B cell (primary cell): Measurements from ENCODE around the gene SLC7A11. TPM values are rescaled to one million over a fixed set of nuclear protein-coding genes. Genes with fewer than 3 reads are reported as not detected.

ENCODE experiments used
- ATAC-seq: fragments of 200-7000 bp; cut with Tn5 transposase; one replicate; pipeline ENCODE4 v1.10.0; 2021; ENCODE audit warnings: low read depth, mild to moderate bottlenecking, moderate number of reproducible peaks, moderate library complexity
- CTCF ChIA-PET: fragments of 350-600 bp; sonication (Branson Sonifier 250); formaldehyde crosslinking; loops from one replicate; lab custom pipeline; 2021; ENCODE audit warnings: antibody characterized with exemption, inconsistent platforms; lab: Charles Lee
- POLR2A ChIA-PET: fragments of 350-600 bp; sonication (Branson Sonifier 250); formaldehyde crosslinking; loops from one replicate; lab custom pipeline; 2021; ENCODE audit warnings: antibody characterized with exemption; lab: Charles Lee
- DNase-seq: peaks from one replicate; pipeline ENCODE4 v3.0.0; 2013
- H2AFZ ChIP-seq: 2 replicates; pipeline ENCODE4 v1.6.1; 2012; ENCODE audit warnings: mild to moderate bottlenecking, low read depth, low read length; ENCODE audit not compliant: insufficient read depth, poor library complexity, severe bottlenecking
- H3K27ac ChIP-seq, 2 donors: 1 replicate in 1 of 2; 2 replicates in 1 of 2; pipeline ENCODE4 v1.5.1; 2012 to 2013; ENCODE audit warnings: low read length in 2 of 2, mild to moderate bottlenecking in 2 of 2, moderate library complexity in 1 of 2
- H3K27me3 ChIP-seq, 4 experiments: fragments of 200-600 bp in 1 of 4; sonication (generic) in 1 of 4; replicated peaks in 1 of 4; 1 replicate in 2 of 4; 2 replicates in 2 of 4; pipeline versions ENCODE4 v1.6.1 to v1.7.0; 2013 to 2016; ENCODE audit warnings: low read length in 3 of 4, mild to moderate bottlenecking in 2 of 4, mixed read lengths in 1 of 4, moderate library complexity in 1 of 4; ENCODE audit not compliant: insufficient read depth in 4 of 4, control insufficient read depth in 3 of 4; ENCODE audit errors: control extremely low read depth in 1 of 4
- H3K36me3 ChIP-seq, 2 experiments: replicated peaks in 1 of 2; 1 replicate in 1 of 2; 2 replicates in 1 of 2; pipeline versions ENCODE4 v1.6.1 to v1.7.1; 2013; ENCODE audit warnings: low read length in 1 of 2; ENCODE audit not compliant: insufficient read depth in 2 of 2, control insufficient read depth in 1 of 2; ENCODE audit errors: control extremely low read depth in 1 of 2, extremely low read depth in 1 of 2
- H3K4me1 ChIP-seq, 2 donors: fragments of 200-600 bp in 1 of 2; sonication (generic) in 1 of 2; 1 replicate in 1 of 2; 2 replicates in 1 of 2; pipeline versions ENCODE4 v1.5.1 to v1.6.1; 2013 to 2017; ENCODE audit warnings: low read length in 2 of 2; ENCODE audit not compliant: control insufficient read depth in 2 of 2, insufficient read depth in 2 of 2
- H3K4me2 ChIP-seq: replicated peaks from 2 replicates; pipeline ENCODE3; 2012; ENCODE audit warnings: mild to moderate bottlenecking, low read depth, low read length; ENCODE audit not compliant: poor library complexity, severe bottlenecking
- H3K4me3 ChIP-seq, 5 experiments: fragments of 200-600 bp in 1 of 5; sonication (generic) in 1 of 5; 1 replicate in 3 of 5; 2 replicates in 2 of 5; pipeline versions ENCODE4 v1.5.1 to v1.7.0; 2011 to 2016; ENCODE audit warnings: low read length in 4 of 5, mild to moderate bottlenecking in 4 of 5, low read depth in 2 of 5, control low read depth in 1 of 5, moderate library complexity in 1 of 5; ENCODE audit not compliant: insufficient read depth in 1 of 5; ENCODE audit errors: control extremely low read depth in 1 of 5, extremely low read depth in 1 of 5
- H3K79me2 ChIP-seq: fragments of 200-600 bp; sonication (generic); one replicate; pipeline ENCODE4 v1.6.0; 2016; ENCODE audit warnings: low read length; ENCODE audit not compliant: control insufficient read depth, insufficient read depth
- H3K9ac ChIP-seq: fragments of 200-600 bp; sonication (generic); 2 replicates; pipeline ENCODE4 v1.6.1; 2017; ENCODE audit warnings: mild to moderate bottlenecking, low read length, moderate library complexity
- H3K9me3 ChIP-seq, 3 donors: one replicate each; pipeline versions ENCODE4 v1.6.1 to v1.7.1; 2013; ENCODE audit warnings: low read length in 2 of 3; ENCODE audit not compliant: control insufficient read depth in 2 of 3, insufficient read depth in 1 of 3; ENCODE audit errors: control extremely low read depth in 1 of 3
- H4K20me1 ChIP-seq: 2 replicates; pipeline ENCODE4 v1.6.0; 2012; ENCODE audit warnings: mild to moderate bottlenecking, low read length; ENCODE audit not compliant: insufficient read depth, control insufficient read depth, poor library complexity, severe bottlenecking
- H3K27ac Mint-ChIP-seq: one replicate; pipeline ENCODE4 v1.8.0; 2021; ENCODE audit warnings: mixed read lengths
- H3K27me3 Mint-ChIP-seq: one replicate; pipeline ENCODE4 v1.8.0; 2021; ENCODE audit warnings: mixed read lengths
- H3K4me1 Mint-ChIP-seq: one replicate; pipeline ENCODE4 v1.8.0; 2021; ENCODE audit warnings: mixed read lengths
- H3K4me3 Mint-ChIP-seq: one replicate; pipeline ENCODE4 v1.8.0; 2021; ENCODE audit warnings: mixed read lengths
- H3K9me3 Mint-ChIP-seq: one replicate; pipeline ENCODE4 v1.8.0; 2022; ENCODE audit warnings: mixed read lengths; ENCODE audit not compliant: insufficient read depth
- CTCF ChIP-seq: fragments of 200-600 bp; IDR thresholded peaks from one replicate; pipeline ENCODE4 v1.8.0; 2022; ENCODE audit warnings: antibody characterized with exemption, mild to moderate bottlenecking
- EZH2 ChIP-seq: IDR thresholded peaks from 2 replicates; pipeline ENCODE4 v1.6.1; 2012; ENCODE audit warnings: borderline replicate concordance, low read depth, mild to moderate bottlenecking, moderate library complexity, low read length; ENCODE audit not compliant: insufficient read depth, poor library complexity, severe bottlenecking
- WGBS: methylation state at CpG from one replicate; pipeline ENCODE4 v1.1.5; 2013; ENCODE audit warnings: missing lambda C conversion rate; ENCODE audit not compliant: insufficient coverage; 5-methylcytosine and 5-hydroxymethylcytosine counted together
- intact Hi-C: fragments of 100-400 bp; cut with micrococcal nuclease; formaldehyde crosslinking; loops from one replicate; pipeline ENCODE4 v1.10.0; 2022
- polyA plus RNA-seq: library from polyadenylated mRNA; depleted of rRNA; stranded (reverse); fragments of >200 nt; gene quantifications from 2 replicates; pipeline ENCODE4 v1.2.3, GENCODE V29; 2012
- total RNA-seq, 2 donors: library from RNA; stranded (reverse); fragments of 120-200 nt in 1 of 2; gene quantifications; 1 replicate in 1 of 2; 2 replicates in 1 of 2; pipeline versions ENCODE4 v1.2.3 to v1.2.4, GENCODE V29; 2013 to 2022

The SLC7A11 gene
- total and polyA plus RNA-seq, 2 donors (not counting 1 experiment from before 2014, with no cell fraction given) = 0.01 to 0.22 TPM

DNA sequence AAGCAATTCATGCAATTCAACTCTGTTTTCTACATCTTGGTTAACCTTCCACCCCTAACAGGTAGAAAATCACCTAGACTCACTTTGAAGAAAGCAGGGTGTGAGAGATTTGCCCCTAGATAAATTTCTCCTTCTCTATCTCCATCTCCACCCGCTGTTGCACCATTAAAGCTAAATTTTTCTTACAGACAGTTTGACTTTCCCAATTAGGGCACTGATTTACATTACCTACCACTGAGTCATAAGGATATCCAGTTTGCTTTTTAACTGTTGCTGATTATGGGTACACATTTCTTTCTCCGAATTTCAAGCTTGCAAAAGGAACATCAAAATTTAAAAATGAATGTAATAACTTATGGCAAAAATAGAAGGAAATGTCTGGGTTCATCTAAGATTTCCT is 13.0 kb downstream of the SLC7A11 start:
- no peaks in the 10 kb centered on the region for H3K79me2 ChIP-seq
- no CpG with 5 or more reads among the region's 2 CpGs for WGBS

GRCh38 chr4:138226351-138226750 is 15.8 kb downstream of the SLC7A11 start:
- Mint-ChIP-seq H3K27me3 (peaks cover 11% of the 10 kb centered on the region), H3K4me1 (peaks cover 7% of the 10 kb centered on the region)
- no peak overlapping the region for H3K4me2 ChIP-seq

More for the DNA sequence above, 13.0 kb downstream of the SLC7A11 start:
- Histone ChIP-seq H3K9ac (no peak overlapping the region), H4K20me1 (no peaks in the 10 kb centered on the region), H3K4me3 (no peak overlapping the region), H3K4me2 (no peak overlapping the region), H3K27ac (no peak overlapping the region), H2AFZ (no peak overlapping the region), H3K4me1 (no peaks in the 10 kb centered on the region), H3K27me3 (no peaks in the 10 kb centered on the region), H3K36me3 (no peaks in the 10 kb centered on the region), H3K9me3 (no peaks in the 10 kb centered on the region)
- ATAC-seq = no peak
- H3K27me3 Mint-ChIP-seq = peaks cover 5% of the 10 kb centered on the region
- no peak for TF ChIP-seq EZH2
- TF ChIP-seq CTCF = no peak
- no peak overlapping the region for H3K27ac Mint-ChIP-seq
- DNase-seq = no peak
- ChIA-PET POLR2A (interaction anchor here (0.6 kb wide), 1 partner anchor 46 kb away, joined by 3 read pairs; no protein-coding TSS in a partner anchor), CTCF (interaction anchor here (1.0 kb wide), 1 partner anchor 13 kb away, joined by 3 read pairs; the partner anchor contains the start of gene SLC7A11)
- no peaks in the 10 kb centered on the region for H3K4me1 Mint-ChIP-seq
- H3K9me3 Mint-ChIP-seq = no peaks in the 10 kb centered on the region
- intact Hi-C loops = no loop called here
- no peak overlapping the region for H3K4me3 Mint-ChIP-seq

More at GRCh38 chr4:138226351-138226750, 15.8 kb downstream of the SLC7A11 start:
- no peak for DNase-seq
- no peak overlapping the region for H3K27ac Mint-ChIP-seq
- Histone ChIP-seq H3K27me3 (no peaks in the 10 kb centered on the region), H3K9me3 (no peaks in the 10 kb centered on the region), H3K4me1 (no peaks in the 10 kb centered on the region), H4K20me1 (no peaks in the 10 kb centered on the region), H3K36me3 (no peaks in the 10 kb centered on the region), H2AFZ (no peak overlapping the region), H3K9ac (no peak overlapping the region), H3K27ac (no peak overlapping the region), H3K79me2 (no peaks in the 10 kb centered on the region), H3K4me3 (no peak overlapping the region)
- POLR2A ChIA-PET = no interaction called here
- ATAC-seq = no peak
- intact Hi-C loops = no loop called here
- H3K9me3 Mint-ChIP-seq = no peaks in the 10 kb centered on the region
- TF ChIP-seq CTCF = no peak
- no peak for TF ChIP-seq EZH2
- no peak overlapping the region for H3K4me3 Mint-ChIP-seq
- WGBS = 100% methylated on average over 2 of the region's 3 CpGs
- CTCF ChIA-PET = no interaction called here
